HG03565 (cell line): Measurements from ENCODE around the gene SCD5.
A peak's percentile ranks its signal among the peaks of the same experiment; 100 is the strongest.
"Not testable (repeated sequence)": the region's sequence is repeated elsewhere in the genome, so short reads cannot be mapped to it uniquely, and the experiment has no call there.

Experiments used
- ATAC-seq: cut with Tn5 transposase; IDR thresholded peaks from one replicate; pipeline ENCODE4 v1.9.1; 2021; ENCODE audit warnings: mild to moderate bottlenecking, moderate library complexity; ENCODE audit not compliant: unreplicated experiment

Gene SCD5

GRCh38 chr4:82798168-82799005, at the start of gene SCD5:
SCD5 (minus strand) TSS chr4:82798796; CDS start chr4:82798537, 259 bp downstream.
- ATAC-seq = peak; percentile 78

- no peak for ATAC-seq
Observed at GRCh38 chr4:82842593-82842992, 44.0 kb upstream of the SCD5 start.

- no peak for ATAC-seq
Observed at GRCh38 chr4:82839624-82840023, 41.0 kb upstream of the SCD5 start.

- ATAC-seq = no peak
Observed at GRCh38 chr4:82833696-82834313, 35.2 kb upstream of the SCD5 start.

GRCh38 chr4:82833060-82833459, 34.5 kb upstream of the SCD5 start:
- not testable (repeated sequence) for ATAC-seq

- ATAC-seq = no peak
Observed at GRCh38 chr4:82825425-82825824, 26.8 kb upstream of the SCD5 start.

- no peak for ATAC-seq
Observed at GRCh38 chr4:82823062-82823461, 24.5 kb upstream of the SCD5 start.

GRCh38 chr4:82820689-82821088, 22.1 kb upstream of the SCD5 start:
- no peak for ATAC-seq

GRCh38 chr4:82818664-82819662, 20.4 kb upstream of the SCD5 start:
- ATAC-seq = no peak

- not testable (repeated sequence) for ATAC-seq
Observed at GRCh38 chr4:82816874-82817273, 18.3 kb upstream of the SCD5 start.

GRCh38 chr4:82814034-82814433, 15.4 kb upstream of the SCD5 start:
- ATAC-seq = no peak

GRCh38 chr4:82811838-82812341, 13.3 kb upstream of the SCD5 start:
- ATAC-seq = no peak

GRCh38 chr4:82811392-82811791, 12.8 kb upstream of the SCD5 start:
- ATAC-seq = no peak

- no peak for ATAC-seq
Observed at GRCh38 chr4:82810176-82810575, 11.6 kb upstream of the SCD5 start.

- no peak for ATAC-seq
Observed at GRCh38 chr4:82809619-82810018, 11.0 kb upstream of the SCD5 start.

- ATAC-seq = no peak
Observed at GRCh38 chr4:82803746-82804145, 5.2 kb upstream of the SCD5 start.

- no peak for ATAC-seq
Observed at GRCh38 chr4:82802911-82803310, 4.3 kb upstream of the SCD5 start.

GRCh38 chr4:82801910-82802521, 3.4 kb upstream of the SCD5 start:
- no peak for ATAC-seq

GRCh38 chr4:82799006-82799881, 648 bp upstream of the SCD5 start:
- no peak for ATAC-seq
